Measurements from ENCODE around the gene TANGO2. TPM values are rescaled to one million over a fixed set of nuclear protein-coding genes. Genes with fewer than 3 reads are reported as not detected.

Gene TANGO2
- total RNA-seq, 1 donor from 2014 or later, result 17.4 TPM

DNA sequence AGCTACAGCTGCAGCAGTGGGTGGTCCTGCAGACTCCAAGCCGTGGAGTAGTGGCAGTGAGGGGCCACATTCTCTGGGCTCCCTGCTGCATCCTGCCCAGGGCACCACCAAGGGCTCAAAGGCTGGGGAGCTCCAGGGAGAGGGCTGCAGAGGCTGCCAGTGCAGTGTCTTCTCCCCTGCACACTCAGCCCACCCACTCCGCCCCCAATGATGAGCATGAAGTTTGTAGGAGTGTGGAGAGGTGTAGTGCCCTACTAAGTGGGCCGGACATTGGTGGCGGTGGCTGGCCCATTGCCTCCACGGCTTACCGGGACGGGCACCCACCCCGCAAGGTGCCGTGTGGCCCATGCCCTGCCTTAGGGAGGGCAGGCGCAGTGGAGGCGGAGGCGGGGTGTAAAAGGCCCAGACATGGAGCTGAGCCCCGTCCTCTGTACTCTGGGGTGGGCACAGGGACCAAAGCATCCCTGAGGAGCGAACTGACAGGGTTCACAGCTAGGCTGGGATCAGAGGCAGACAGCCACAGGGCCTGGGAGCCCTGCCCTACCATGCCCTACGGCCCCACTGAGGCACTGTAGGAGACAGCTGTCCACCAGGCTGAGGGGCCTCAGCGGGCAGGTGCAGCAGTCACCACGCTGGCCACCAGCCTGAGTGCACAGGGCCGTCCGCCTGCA, 23.2 kb upstream of the TANGO2 start:
- Mint-ChIP-seq H3K36me3 (no peaks in the 10 kb centered on the region), H3K27me3 (no peaks in the 10 kb centered on the region), H3K9me3 (no peaks in the 10 kb centered on the region), H3K4me3 (no peak overlapping the region), H3K4me1 (ENCODE audit: unreplicated experiment) (peaks cover 23% of the 10 kb centered on the region), H3K27ac (no peak overlapping the region)
- TF ChIP-seq, protein P1, sequence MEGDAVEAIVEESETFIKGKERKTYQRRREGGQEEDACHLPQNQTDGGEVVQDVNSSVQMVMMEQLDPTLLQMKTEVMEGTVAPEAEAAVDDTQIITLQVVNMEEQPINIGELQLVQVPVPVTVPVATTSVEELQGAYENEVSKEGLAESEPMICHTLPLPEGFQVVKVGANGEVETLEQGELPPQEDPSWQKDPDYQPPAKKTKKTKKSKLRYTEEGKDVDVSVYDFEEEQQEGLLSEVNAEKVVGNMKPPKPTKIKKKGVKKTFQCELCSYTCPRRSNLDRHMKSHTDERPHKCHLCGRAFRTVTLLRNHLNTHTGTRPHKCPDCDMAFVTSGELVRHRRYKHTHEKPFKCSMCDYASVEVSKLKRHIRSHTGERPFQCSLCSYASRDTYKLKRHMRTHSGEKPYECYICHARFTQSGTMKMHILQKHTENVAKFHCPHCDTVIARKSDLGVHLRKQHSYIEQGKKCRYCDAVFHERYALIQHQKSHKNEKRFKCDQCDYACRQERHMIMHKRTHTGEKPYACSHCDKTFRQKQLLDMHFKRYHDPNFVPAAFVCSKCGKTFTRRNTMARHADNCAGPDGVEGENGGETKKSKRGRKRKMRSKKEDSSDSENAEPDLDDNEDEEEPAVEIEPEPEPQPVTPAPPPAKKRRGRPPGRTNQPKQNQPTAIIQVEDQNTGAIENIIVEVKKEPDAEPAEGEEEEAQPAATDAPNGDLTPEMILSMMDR (conservative IDR thresholded peaks at IDR 0.05), result no peak
- no peak for DNase-seq (ENCODE audit: extremely low spot score, unreplicated experiment)

DNA sequence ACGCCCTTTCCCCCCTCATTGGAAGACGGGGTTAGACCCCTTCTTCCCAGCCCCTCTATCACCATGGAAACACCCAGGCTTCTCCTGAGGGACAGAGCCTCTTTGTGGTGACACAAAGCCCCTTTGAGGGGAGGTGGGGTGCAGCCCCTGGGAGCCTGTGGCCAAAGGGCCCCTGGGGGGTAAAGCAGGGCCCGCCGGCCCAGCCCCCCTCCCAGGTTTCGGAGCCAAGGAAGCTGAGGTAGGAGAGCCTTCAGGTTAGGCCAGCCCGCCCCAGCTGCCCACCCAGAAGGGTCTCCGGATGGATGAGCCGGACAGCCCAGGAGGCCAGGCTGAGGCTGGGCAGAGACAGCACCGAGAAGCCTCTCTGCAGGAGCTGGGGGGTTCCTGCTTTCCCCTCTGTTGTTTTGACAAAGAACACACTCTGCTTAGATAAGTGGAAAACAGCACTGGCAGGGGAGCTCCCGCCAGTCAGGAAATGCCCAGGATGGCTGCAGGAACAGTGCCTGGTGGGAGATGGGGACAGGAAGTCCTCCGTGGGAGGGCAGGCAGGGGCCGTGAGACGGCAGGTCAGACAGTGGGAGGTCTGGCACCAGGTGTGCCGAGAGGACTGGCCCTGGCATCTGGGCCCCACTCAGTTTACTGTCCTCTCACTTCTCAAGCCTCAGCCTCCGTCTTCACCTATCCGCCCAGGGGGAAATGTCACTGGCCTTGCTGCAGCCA, 22.5 kb upstream of the TANGO2 start:
- peak overlapping the region; percentile 47 for H3K4me3 Mint-ChIP-seq

DNA sequence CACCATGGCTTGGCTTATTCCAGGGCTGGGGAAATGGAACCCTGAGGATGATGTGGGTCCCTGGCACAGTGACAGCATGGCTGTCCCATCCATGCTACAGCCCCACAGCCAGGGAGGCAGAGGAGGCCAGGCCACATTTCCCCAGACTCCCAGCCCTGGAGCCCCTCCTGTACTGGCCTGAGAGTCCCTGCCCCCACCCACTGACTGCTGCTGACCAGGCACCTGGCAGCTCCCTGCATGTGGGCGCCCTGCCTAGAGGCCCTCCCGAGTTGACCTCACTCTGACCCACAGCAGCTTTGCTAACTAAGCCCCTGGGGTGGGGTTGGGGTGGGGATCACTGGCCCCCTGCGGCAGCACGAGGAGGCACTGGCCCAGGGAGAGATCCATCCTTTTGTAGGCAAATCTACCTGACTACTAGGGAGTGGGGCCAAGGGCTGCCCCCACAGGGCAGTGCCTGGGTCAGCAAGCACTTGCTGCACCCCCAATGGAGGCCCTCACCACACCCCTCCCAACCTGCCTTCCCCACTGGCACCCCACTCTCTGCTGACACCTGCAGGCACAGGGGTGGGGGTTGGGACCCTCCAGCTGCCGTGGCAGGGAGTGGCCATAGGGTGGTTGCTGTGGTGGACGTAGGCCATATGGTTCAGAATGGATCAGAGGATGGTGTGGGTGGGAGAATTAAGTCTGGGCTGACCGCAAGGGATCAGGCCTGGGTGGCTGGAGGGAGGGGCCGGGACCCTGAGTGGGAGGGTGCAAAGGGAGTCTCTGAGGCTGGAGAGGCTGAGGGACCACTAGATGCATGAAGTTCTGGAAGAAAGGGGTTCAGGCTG, 21.7 kb upstream of the TANGO2 start:
- Mint-ChIP-seq H3K4me3 (no peak overlapping the region), H3K9me3 (peaks cover 9% of the 10 kb centered on the region), H3K27ac (no peak overlapping the region), H3K36me3 (peaks cover 3% of the 10 kb centered on the region), H3K4me1 (ENCODE audit: unreplicated experiment) (peaks cover 23% of the 10 kb centered on the region), H3K27me3 (no peaks in the 10 kb centered on the region)
- TF ChIP-seq, protein P1 (conservative IDR thresholded peaks at IDR 0.05), result no peak
- no peak for DNase-seq (ENCODE audit: extremely low spot score, unreplicated experiment)

More for the DNA sequence above, 22.5 kb upstream of the TANGO2 start:
- TF ChIP-seq, protein P1 (conservative IDR thresholded peaks at IDR 0.05), result no peak
- H3K27ac Mint-ChIP-seq, result no peak overlapping the region
- no peaks in the 10 kb centered on the region for H3K36me3 Mint-ChIP-seq
- DNase-seq (ENCODE audit: extremely low spot score, unreplicated experiment), result no peak
- peaks cover 23% of the 10 kb centered on the region for H3K4me1 Mint-ChIP-seq (ENCODE audit: unreplicated experiment)
- H3K9me3 Mint-ChIP-seq, result peaks cover 5% of the 10 kb centered on the region
- H3K27me3 Mint-ChIP-seq, result no peaks in the 10 kb centered on the region

DNA sequence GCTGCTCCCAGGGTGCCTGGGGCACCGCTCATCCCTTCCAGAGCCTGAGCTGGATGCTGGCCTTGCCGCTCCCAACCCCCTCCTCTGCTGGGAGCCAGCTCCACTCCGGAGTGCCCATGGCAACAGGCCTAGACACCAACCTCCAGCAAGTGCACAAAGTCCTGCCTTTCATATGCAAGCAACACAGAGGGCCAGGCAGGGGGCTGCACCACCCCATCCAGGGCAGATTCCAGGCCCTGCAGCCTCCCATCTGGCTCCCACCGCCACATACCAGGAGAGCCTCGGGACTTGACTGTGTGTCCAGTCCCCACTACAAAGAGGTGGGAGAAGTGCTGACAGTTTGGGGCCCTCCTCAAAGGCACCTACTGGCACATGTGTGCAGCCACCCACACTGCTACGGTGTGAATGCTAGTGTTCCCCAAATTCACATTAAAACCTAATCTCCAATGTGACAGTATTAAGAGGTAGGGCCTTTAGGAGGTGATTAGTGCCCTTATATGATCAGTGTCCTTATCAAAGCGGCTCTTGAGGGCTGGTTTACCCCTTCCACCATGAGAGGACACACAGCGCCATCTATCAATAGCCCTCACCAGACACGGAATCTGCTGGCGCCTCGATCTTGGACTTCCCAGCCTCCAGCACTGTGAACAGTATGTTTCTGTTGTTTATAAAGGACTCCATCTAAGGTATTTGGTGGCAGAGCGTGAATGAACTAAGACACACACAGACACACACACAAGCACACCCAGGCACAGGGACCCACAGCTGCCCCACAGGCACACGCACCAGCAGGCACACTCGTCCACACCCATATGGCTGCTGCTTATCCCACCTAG, 20.4 kb upstream of the TANGO2 start:
- H3K36me3 Mint-ChIP-seq, result peaks cover 3% of the 10 kb centered on the region
- no peak overlapping the region for H3K4me3 Mint-ChIP-seq
- no peaks in the 10 kb centered on the region for H3K27me3 Mint-ChIP-seq
- H3K27ac Mint-ChIP-seq, result peak overlapping the region; percentile 36
- peaks cover 23% of the 10 kb centered on the region for H3K4me1 Mint-ChIP-seq (ENCODE audit: unreplicated experiment)
- TF ChIP-seq, protein P1 (conservative IDR thresholded peaks at IDR 0.05), result no peak
- peaks cover 15% of the 10 kb centered on the region for H3K9me3 Mint-ChIP-seq
- DNase-seq (ENCODE audit: extremely low spot score, unreplicated experiment), result no peak

DNA sequence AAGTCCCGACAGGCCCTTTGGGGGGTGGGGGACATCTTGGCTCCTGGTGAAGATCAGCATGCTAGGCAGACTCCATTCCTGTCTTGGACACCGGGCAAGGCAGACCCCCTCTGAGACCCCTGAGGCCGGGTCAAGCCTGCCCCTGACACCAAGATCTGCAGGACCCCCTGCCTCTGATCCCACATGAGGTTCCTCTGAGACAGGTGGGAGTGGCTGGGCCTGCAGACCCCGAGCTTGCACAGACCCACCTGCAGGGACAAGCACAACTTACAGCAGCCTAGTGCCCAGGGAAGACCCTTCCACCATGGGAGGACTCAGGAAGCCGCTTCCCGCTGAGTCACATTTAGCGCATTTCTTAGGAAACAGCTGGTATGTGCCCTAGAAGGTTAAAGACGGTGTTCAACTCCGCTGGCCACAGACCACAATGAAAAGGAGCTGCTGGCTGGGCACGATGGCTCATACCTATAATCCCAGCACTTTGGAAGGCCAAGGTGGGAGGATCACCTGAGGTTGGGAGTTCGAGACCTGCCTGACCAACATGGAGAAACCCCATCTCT, 19.8 kb upstream of the TANGO2 start:
- TF ChIP-seq, protein P1 (conservative IDR thresholded peaks at IDR 0.05), result no peak
- H3K27ac Mint-ChIP-seq, result no peak overlapping the region

More for the DNA sequence above, 19.8 kb upstream of the TANGO2 start:
- H3K27me3 Mint-ChIP-seq, result no peaks in the 10 kb centered on the region
- peaks cover 23% of the 10 kb centered on the region for H3K4me1 Mint-ChIP-seq (ENCODE audit: unreplicated experiment)
- no peak for DNase-seq (ENCODE audit: extremely low spot score, unreplicated experiment)
- H3K4me3 Mint-ChIP-seq, result no peak overlapping the region
- H3K36me3 Mint-ChIP-seq, result peaks cover 3% of the 10 kb centered on the region
- H3K9me3 Mint-ChIP-seq, result peaks cover 15% of the 10 kb centered on the region
